ENCODE results near the gene SMOC2.

DNA sequence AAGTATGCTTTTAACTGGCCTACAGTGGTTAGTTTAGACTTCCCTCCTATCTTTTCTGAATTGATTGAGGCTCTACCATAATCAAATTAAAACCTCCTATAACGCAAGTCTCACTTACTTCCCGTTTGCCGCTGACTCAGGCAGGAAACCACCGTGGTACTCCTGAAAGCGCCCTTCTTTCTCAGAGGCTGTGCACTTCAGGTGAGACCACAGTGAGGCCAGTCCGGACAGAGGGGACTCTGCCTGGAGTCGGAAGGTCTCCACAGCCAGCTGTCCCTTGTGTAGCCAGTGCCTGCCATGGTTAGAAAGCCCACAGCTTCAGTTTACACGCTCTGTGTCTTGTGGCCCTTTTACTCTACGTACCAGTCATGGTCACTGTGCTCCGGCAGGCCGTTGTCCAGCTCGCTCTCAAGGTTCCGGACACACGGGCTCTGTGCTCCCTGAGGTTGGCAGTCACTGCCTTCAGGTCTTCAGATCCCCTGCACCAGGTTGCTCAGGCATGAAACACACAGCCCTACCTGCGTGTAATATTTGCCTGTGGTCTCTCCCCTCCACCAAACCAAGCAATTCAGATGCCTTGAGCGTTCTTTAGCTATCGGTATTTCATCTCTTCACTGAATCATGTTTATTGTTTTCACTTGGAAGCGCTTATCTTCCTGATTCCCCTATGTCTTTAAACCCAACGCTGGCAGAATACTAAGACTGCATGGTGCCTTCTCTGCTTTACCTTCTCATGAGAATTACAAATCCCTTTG, 178.8 kb downstream of the SMOC2 start:
- TF ChIP-seq CREB1 (IDR thresholded peaks at IDR 0.05; ENCODE audit: low read depth) (no peak), YY1 (IDR thresholded peaks at IDR 0.05; ENCODE audit: low read depth) (no peak), EP300 (IDR thresholded peaks at IDR 0.05; ENCODE audit: borderline replicate concordance) (no peak), EGR1 (IDR thresholded peaks at IDR 0.05) (no peak), TAF1 (IDR thresholded peaks at IDR 0.05; ENCODE audit: low read depth) (no peak), RAD21 (IDR thresholded peaks at IDR 0.05; ENCODE audit: low read depth) (no peak), FOXM1 (IDR thresholded peaks at IDR 0.05; ENCODE audit: borderline replicate concordance, low read depth) (no peak), NFIC (IDR thresholded peaks at IDR 0.05) (no peak), CEBPB (IDR thresholded peaks at IDR 0.05) (no peak)
- TF ChIP-seq, protein P1, sequence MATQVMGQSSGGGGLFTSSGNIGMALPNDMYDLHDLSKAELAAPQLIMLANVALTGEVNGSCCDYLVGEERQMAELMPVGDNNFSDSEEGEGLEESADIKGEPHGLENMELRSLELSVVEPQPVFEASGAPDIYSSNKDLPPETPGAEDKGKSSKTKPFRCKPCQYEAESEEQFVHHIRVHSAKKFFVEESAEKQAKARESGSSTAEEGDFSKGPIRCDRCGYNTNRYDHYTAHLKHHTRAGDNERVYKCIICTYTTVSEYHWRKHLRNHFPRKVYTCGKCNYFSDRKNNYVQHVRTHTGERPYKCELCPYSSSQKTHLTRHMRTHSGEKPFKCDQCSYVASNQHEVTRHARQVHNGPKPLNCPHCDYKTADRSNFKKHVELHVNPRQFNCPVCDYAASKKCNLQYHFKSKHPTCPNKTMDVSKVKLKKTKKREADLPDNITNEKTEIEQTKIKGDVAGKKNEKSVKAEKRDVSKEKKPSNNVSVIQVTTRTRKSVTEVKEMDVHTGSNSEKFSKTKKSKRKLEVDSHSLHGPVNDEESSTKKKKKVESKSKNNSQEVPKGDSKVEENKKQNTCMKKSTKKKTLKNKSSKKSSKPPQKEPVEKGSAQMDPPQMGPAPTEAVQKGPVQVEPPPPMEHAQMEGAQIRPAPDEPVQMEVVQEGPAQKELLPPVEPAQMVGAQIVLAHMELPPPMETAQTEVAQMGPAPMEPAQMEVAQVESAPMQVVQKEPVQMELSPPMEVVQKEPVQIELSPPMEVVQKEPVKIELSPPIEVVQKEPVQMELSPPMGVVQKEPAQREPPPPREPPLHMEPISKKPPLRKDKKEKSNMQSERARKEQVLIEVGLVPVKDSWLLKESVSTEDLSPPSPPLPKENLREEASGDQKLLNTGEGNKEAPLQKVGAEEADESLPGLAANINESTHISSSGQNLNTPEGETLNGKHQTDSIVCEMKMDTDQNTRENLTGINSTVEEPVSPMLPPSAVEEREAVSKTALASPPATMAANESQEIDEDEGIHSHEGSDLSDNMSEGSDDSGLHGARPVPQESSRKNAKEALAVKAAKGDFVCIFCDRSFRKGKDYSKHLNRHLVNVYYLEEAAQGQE (IDR thresholded peaks at IDR 0.05; ENCODE audit: low read depth), result no peak
- TF ChIP-seq, protein P2, sequence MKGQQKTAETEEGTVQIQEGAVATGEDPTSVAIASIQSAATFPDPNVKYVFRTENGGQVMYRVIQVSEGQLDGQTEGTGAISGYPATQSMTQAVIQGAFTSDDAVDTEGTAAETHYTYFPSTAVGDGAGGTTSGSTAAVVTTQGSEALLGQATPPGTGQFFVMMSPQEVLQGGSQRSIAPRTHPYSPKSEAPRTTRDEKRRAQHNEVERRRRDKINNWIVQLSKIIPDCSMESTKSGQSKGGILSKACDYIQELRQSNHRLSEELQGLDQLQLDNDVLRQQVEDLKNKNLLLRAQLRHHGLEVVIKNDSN (IDR thresholded peaks at IDR 0.05), result no peak
- TF ChIP-seq, protein P3, sequence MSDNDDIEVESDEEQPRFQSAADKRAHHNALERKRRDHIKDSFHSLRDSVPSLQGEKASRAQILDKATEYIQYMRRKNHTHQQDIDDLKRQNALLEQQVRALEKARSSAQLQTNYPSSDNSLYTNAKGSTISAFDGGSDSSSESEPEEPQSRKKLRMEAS (IDR thresholded peaks at IDR 0.05), result no peak
